A673 (cell line): ENCODE data around the gene TMEM132C.

Source experiments
- EZH2 ChIP-seq: fragments of 200-600 bp; sonication (generic); IDR thresholded peaks from 2 replicates; pipeline ENCODE4 v1.6.1; 2017; ENCODE audit warnings: borderline replicate concordance, low read depth, mild to moderate bottlenecking, mixed read lengths, antibody characterized with exemption, low read length; ENCODE audit not compliant: poor library complexity, severe bottlenecking
- TF ChIP-seq, protein P1 (sequence below): fragments of 300-800, 200-600 bp; sonication (generic); conservative IDR thresholded peaks from 2 replicates; pipeline ENCODE4 v1.5.1; 2017; ENCODE audit warnings: low read depth, mild to moderate bottlenecking, antibody characterized with exemption, low read length, moderate library complexity, mixed read lengths

DNA sequence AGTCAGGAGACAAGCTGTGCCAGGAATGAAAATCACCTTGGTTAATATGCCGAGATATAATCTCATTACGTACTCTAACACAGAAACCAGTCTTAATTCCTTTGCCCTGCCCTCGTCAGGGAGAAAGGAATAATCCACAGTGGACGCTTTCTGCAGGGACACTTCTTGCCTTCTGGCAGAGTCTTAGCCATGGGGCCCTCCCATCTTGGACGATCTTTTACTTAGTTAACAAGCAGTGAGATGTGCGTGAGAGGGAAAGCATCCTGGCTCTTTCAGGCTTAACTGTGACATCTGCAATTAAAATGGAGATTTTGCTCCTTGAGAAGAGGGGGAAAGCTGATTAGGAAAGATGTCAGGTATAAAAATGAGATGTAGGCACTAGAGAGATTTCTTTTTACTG lies 246.4 kb downstream of the TMEM132C start:
- TF ChIP-seq, protein P1, sequence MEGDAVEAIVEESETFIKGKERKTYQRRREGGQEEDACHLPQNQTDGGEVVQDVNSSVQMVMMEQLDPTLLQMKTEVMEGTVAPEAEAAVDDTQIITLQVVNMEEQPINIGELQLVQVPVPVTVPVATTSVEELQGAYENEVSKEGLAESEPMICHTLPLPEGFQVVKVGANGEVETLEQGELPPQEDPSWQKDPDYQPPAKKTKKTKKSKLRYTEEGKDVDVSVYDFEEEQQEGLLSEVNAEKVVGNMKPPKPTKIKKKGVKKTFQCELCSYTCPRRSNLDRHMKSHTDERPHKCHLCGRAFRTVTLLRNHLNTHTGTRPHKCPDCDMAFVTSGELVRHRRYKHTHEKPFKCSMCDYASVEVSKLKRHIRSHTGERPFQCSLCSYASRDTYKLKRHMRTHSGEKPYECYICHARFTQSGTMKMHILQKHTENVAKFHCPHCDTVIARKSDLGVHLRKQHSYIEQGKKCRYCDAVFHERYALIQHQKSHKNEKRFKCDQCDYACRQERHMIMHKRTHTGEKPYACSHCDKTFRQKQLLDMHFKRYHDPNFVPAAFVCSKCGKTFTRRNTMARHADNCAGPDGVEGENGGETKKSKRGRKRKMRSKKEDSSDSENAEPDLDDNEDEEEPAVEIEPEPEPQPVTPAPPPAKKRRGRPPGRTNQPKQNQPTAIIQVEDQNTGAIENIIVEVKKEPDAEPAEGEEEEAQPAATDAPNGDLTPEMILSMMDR: no peak
- TF ChIP-seq EZH2: no peak
